PC-3 (cell line): ENCODE results near the gene TIAM2. TPM values are rescaled to one million over a fixed set of nuclear protein-coding genes. Genes with fewer than 3 reads are reported as not detected.

Experiments
- ATAC-seq: fragments of 200-7000 bp; cut with Tn5 transposase; 2 replicates; pipeline ENCODE4 v1.9.1; 2020; ENCODE audit warnings: mild to moderate bottlenecking, moderate library complexity
- BruUV-seq: library from RNA; stranded (reverse); fragments of 400-500 nt; replicated peaks from 2 replicates; lab custom pipeline; 2021; lab: Mats Ljungman, UMichigan
- CTCF ChIA-PET: fragments of 300-600 bp; sonication (Branson Sonifier 250); formaldehyde crosslinking; loops from one replicate; lab custom pipeline; 2022; ENCODE audit warnings: antibody characterized with exemption; lab: Charles Lee
- POLR2A ChIA-PET: fragments of 300-600 bp; sonication (Branson Sonifier 250); formaldehyde crosslinking; loops from one replicate; lab custom pipeline; 2022; ENCODE audit warnings: antibody characterized with exemption; ENCODE audit not compliant: unreplicated experiment; lab: Charles Lee
- DNase-seq: peaks from one replicate; pipeline ENCODE4 v3.0.0-alpha.2; 2015
- H2AFZ ChIP-seq: fragments of 300-600 bp; sonication (generic); 2 replicates; pipeline ENCODE4 v1.6.0; 2016; ENCODE audit warnings: antibody characterized with exemption, low read length
- H3F3A ChIP-seq: fragments of 300-600 bp; sonication (generic); one replicate; pipeline ENCODE4 v1.6.0; 2017; ENCODE audit warnings: antibody characterized with exemption, low read length, control low read depth, mild to moderate bottlenecking; ENCODE audit not compliant: unreplicated experiment
- H3K27ac ChIP-seq: fragments of 300-600 bp; sonication (generic); 2 replicates; pipeline ENCODE4 v1.5.1; 2016; ENCODE audit warnings: mild to moderate bottlenecking, low read length
- H3K27me3 ChIP-seq: fragments of 300-600 bp; sonication (generic); 2 replicates; pipeline ENCODE4 v1.6.1; 2016; ENCODE audit warnings: low read length, mixed read lengths
- H3K36me3 ChIP-seq: fragments of 300-600 bp; sonication (generic); 2 replicates; pipeline ENCODE4 v1.6.1; 2016; ENCODE audit warnings: low read depth, mixed run types, low read length, mixed read lengths
- H3K4me1 ChIP-seq: fragments of 300-600 bp; sonication (generic); 2 replicates; pipeline ENCODE4 v1.5.1; 2016; ENCODE audit warnings: low read length; ENCODE audit not compliant: insufficient read depth
- H3K4me2 ChIP-seq: fragments of 300-600 bp; sonication (generic); 2 replicates; pipeline ENCODE4 v1.6.0; 2016; ENCODE audit warnings: low read length
- H3K4me3 ChIP-seq: fragments of 300-600 bp; sonication (generic); 2 replicates; pipeline ENCODE4 v1.5.1; 2016; ENCODE audit warnings: mild to moderate bottlenecking, low read length, mixed read lengths
- H3K79me2 ChIP-seq: fragments of 300-600 bp; sonication (generic); 2 replicates; pipeline ENCODE4 v1.6.1; 2017; ENCODE audit warnings: low read length, mixed read lengths
- H3K9ac ChIP-seq: fragments of 300-600 bp; sonication (generic); 2 replicates; pipeline ENCODE4 v1.6.0; 2016; ENCODE audit warnings: mild to moderate bottlenecking, low read length
- H3K9me2 ChIP-seq: fragments of 300-600 bp; sonication (generic); replicated peaks from 2 replicates; pipeline ENCODE4 v1.6.1; 2016; ENCODE audit warnings: mixed run types, low read length, mixed read lengths
- H3K9me3 ChIP-seq: fragments of 300-600 bp; sonication (generic); 2 replicates; pipeline ENCODE4 v1.6.1; 2016; ENCODE audit warnings: low read length, mixed read lengths
- H4K20me1 ChIP-seq: fragments of 300-600 bp; sonication (generic); 2 replicates; pipeline ENCODE4 v1.6.1; 2016; ENCODE audit warnings: low read length, mixed read lengths
- EZH2 ChIP-seq: fragments of 300-600 bp; sonication (generic); IDR thresholded peaks from one replicate; pipeline ENCODE4 v1.6.1; 2017; ENCODE audit warnings: antibody characterized with exemption, mild to moderate bottlenecking, low read length; ENCODE audit not compliant: unreplicated experiment
- EZH2phosphoT487 ChIP-seq: fragments of 300-600 bp; sonication (generic); IDR thresholded peaks from 2 replicates; pipeline ENCODE4 v1.6.1; 2018; ENCODE audit warnings: mild to moderate bottlenecking, antibody characterized with exemption, low read length, borderline replicate concordance
- intact Hi-C: fragments of 100-400 bp; cut with micrococcal nuclease; formaldehyde crosslinking; loops from 2 replicates; pipeline ENCODE4 v1.9.0; 2023
- total RNA-seq: library from RNA; depleted of rRNA; stranded (reverse); fragments of >200 nt; gene quantifications from 2 replicates; pipeline ENCODE4 v1.2.3, GENCODE V29; 2014
- TF ChIP-seq, protein P1 (sequence below): fragments of 300-600 bp; sonication (generic); conservative IDR thresholded peaks from 2 replicates; pipeline ENCODE4 v1.5.1; 2017; ENCODE audit warnings: antibody characterized with exemption, low read depth, mild to moderate bottlenecking, low read length

Gene TIAM2
- total RNA-seq, 1 experiment from 2014 or later: 4.5 TPM

- H3K9me2 ChIP-seq: no peaks in the 10 kb centered on the region
- TF ChIP-seq EZH2: no peak
- no peak for TF ChIP-seq EZH2phosphoT487
- TF ChIP-seq, protein P1, sequence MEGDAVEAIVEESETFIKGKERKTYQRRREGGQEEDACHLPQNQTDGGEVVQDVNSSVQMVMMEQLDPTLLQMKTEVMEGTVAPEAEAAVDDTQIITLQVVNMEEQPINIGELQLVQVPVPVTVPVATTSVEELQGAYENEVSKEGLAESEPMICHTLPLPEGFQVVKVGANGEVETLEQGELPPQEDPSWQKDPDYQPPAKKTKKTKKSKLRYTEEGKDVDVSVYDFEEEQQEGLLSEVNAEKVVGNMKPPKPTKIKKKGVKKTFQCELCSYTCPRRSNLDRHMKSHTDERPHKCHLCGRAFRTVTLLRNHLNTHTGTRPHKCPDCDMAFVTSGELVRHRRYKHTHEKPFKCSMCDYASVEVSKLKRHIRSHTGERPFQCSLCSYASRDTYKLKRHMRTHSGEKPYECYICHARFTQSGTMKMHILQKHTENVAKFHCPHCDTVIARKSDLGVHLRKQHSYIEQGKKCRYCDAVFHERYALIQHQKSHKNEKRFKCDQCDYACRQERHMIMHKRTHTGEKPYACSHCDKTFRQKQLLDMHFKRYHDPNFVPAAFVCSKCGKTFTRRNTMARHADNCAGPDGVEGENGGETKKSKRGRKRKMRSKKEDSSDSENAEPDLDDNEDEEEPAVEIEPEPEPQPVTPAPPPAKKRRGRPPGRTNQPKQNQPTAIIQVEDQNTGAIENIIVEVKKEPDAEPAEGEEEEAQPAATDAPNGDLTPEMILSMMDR: no peak
- DNase-seq (no peak), ATAC-seq (no peak)
- no peaks in the 10 kb centered on the region for H3F3A ChIP-seq
- intact Hi-C loops: no loop called here
- H3K9ac ChIP-seq: no peak overlapping the region
- H3K36me3 ChIP-seq: no peaks in the 10 kb centered on the region
- ChIA-PET CTCF (no interaction called here), POLR2A (no interaction called here)
- no peak overlapping the region for H3K27ac ChIP-seq
- H3K79me2 ChIP-seq: no peaks in the 10 kb centered on the region
- H2AFZ ChIP-seq: no peak overlapping the region
- no peaks in the 10 kb centered on the region for H4K20me1 ChIP-seq
- no TSS peak for BruUV-seq
- H3K4me1 ChIP-seq: no peaks in the 10 kb centered on the region; the same call in 1 of the 2 replicates
- H3K9me3 ChIP-seq: no peaks in the 10 kb centered on the region
- no peak overlapping the region for H3K4me3 ChIP-seq
- no peaks in the 10 kb centered on the region for H3K27me3 ChIP-seq
- no peak overlapping the region for H3K4me2 ChIP-seq
Measured at GRCh38 chr6:155103816-155104366, 108.8 kb downstream of the TIAM2 start.

GRCh38 chr6:155106456-155107115 lies 111.5 kb downstream of the TIAM2 start:
- H2AFZ ChIP-seq: no peak overlapping the region
- H3F3A ChIP-seq: no peaks in the 10 kb centered on the region
- no peak overlapping the region for H3K27ac ChIP-seq
- no peak overlapping the region for H3K9ac ChIP-seq
- no peak overlapping the region for H3K4me2 ChIP-seq
- DNase-seq (no peak), ATAC-seq (no peak)
- ChIA-PET POLR2A (no interaction called here), CTCF (no interaction called here)
- no peaks in the 10 kb centered on the region for H3K9me2 ChIP-seq
- H3K4me1 ChIP-seq: no peaks in the 10 kb centered on the region; the same call in 1 of the 2 replicates
- no peaks in the 10 kb centered on the region for H3K27me3 ChIP-seq
- intact Hi-C loops: no loop called here
- no TSS peak for BruUV-seq
- H4K20me1 ChIP-seq: no peaks in the 10 kb centered on the region
- no peaks in the 10 kb centered on the region for H3K9me3 ChIP-seq
- no peak overlapping the region for H3K4me3 ChIP-seq
- H3K36me3 ChIP-seq: no peaks in the 10 kb centered on the region
- TF ChIP-seq, protein P1: no peak
- TF ChIP-seq EZH2phosphoT487: no peak
- no peak for TF ChIP-seq EZH2
- H3K79me2 ChIP-seq: no peaks in the 10 kb centered on the region

DNA sequence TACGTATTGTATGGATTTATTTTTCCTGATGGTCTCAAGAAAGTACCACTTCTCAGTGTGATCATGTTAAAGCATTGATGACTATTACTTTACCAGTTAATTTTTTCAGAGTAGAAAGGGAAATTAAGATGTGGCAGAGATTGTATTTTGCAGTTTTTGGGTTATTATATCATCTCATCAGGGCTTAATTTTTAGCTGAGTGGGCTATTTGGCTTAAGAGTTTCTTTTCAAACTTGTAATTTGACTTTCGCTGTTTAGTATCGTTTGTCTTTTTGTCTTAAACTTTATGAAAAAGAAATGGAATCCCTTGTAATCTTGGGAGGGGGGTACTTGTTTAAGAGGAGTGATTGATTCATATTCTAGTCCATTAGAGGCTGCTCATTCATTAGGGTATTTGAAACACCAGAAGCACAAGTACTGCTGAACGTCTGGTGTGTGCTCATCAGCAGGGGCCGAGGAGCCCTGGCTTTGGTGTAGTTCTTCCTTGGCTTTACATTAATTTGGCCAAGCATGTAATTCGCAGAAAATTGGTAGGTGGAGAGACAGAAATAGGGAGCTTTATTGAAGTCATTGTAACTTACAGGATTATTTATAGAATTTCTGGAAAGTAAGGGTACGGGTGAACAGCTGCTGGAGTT lies 112.4 kb downstream of the TIAM2 start:
- Histone ChIP-seq H3K4me2 (no peak overlapping the region), H3K27me3 (no peaks in the 10 kb centered on the region), H3F3A (no peaks in the 10 kb centered on the region), H3K4me3 (no peak overlapping the region), H3K36me3 (no peaks in the 10 kb centered on the region), H3K79me2 (no peaks in the 10 kb centered on the region), H2AFZ (no peak overlapping the region), H3K9me2 (no peaks in the 10 kb centered on the region), H3K4me1 (no peaks in the 10 kb centered on the region; the same call in 1 of the 2 replicates), H4K20me1 (no peaks in the 10 kb centered on the region), H3K9ac (no peak overlapping the region), H3K27ac (no peak overlapping the region), H3K9me3 (no peaks in the 10 kb centered on the region)
- ChIA-PET CTCF (no interaction called here), POLR2A (no interaction called here)
- intact Hi-C loops: no loop called here
- DNase-seq: no peak
- no TSS peak for BruUV-seq
- no peak for ATAC-seq
- TF ChIP-seq EZH2 (no peak), EZH2phosphoT487 (no peak)
- TF ChIP-seq, protein P1: no peak
